HS-5 (cell line): ENCODE measurements around the gene TTC12.

ENCODE experiments used
- DNase-seq: peaks from one replicate; pipeline ENCODE4 v3.0.0-alpha.2; 2012; ENCODE audit warnings: low read depth

Gene TTC12

GRCh38 chr11:113314389-113315301 lies at the start of gene TTC12:
TSS of gene TTC12 (plus strand) at chr11:113314583. CDS start at chr11:113316258, 1,675 bp downstream.
- DNase-seq = peak; percentile 68

DNA sequence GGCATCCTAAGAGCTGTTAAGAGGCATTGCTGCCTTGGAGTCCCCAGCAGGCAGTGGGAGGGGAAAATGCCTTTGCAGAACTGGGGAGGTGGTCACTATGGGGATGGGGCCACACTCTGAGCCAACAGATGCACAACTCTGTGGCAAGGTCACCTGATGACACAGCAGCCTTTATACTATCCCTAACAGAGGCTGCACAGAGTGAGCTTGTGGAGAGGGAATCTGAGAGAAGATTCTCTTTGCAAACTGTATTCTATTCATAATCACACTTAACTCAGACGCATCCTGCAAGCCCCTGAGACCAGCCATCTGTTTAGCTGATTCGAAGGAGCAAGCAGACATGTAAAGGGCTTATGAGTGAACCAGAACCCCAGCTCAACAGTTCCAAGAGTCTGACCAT lies 49.0 kb upstream of the TTC12 start:
- no peak for DNase-seq

DNA sequence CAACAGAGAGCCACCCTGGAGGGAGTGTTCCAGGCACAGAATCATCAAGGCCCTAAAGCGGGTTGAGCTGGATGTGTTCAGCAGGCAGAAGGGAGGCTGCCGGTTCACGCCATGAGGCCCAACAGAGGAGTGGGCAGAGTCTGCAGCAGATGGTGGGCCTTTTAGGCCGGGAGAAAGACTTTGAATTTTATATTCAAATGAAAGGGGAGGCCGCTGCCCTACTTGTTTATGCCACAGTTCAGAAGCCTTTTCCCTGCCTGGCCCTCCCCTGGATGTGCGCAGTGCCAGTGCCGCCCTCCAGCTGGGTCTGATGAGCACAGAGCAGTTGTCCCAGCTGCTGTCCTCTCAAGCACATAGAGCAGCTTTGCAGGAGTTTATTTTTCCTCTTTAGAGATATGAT lies 46.9 kb upstream of the TTC12 start:
- DNase-seq = no peak

GRCh38 chr11:113269096-113269495 lies 45.3 kb upstream of the TTC12 start:
- DNase-seq = no peak

DNA sequence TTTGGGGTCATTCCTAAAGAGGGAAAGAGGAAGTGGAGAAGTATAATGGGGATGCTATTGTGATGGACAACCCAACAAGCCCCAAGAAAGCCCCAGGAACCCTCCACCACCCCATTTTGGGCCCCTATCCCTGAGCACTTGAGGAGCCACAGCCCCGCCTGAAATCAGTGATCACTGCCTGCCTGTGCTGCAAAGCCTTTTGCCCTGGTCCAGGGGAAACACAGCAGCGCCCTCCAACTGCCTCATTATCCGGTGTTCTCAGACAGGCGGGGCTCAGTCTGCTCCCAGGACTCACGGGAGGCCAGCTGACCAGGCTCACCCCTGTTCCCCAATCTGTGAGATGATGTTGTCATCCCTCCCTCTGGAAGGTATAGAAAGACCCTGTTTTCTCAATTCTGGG lies 44.7 kb upstream of the TTC12 start:
- DNase-seq = no peak

GRCh38 chr11:113270080-113270479 lies 44.3 kb upstream of the TTC12 start:
- DNase-seq = no peak

GRCh38 chr11:113271551-113272245 lies 42.7 kb upstream of the TTC12 start:
- no peak for DNase-seq

GRCh38 chr11:113272281-113272680 lies 42.1 kb upstream of the TTC12 start:
- DNase-seq = no peak

GRCh38 chr11:113272927-113273615 lies 41.3 kb upstream of the TTC12 start:
- DNase-seq = no peak

DNA sequence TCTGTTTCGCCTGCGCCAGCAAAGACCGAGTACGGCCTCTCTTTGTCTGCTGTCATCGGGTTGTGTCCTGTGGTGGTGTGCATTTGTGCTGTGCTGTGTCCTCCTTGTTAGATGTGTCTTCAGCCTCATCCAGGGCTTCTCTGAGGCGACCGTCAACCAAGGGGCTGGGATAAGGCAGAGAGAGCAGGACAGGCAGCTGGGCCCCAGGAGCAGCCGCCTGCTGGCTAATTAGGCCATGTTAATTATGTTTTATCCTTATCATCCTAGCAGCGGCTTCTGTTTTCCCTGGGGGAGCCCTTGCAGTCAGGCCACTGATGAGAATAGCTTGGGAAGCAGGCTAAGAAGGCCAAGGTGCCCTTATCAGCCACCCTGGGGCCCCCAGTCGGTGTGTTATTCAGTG lies 40.7 kb upstream of the TTC12 start:
- no peak for DNase-seq

- DNase-seq = no peak
These were observed 39.4 kb upstream of the TTC12 start for GRCh38 chr11:113274713-113275582.

- DNase-seq = no peak
These were observed 38.8 kb upstream of the TTC12 start for GRCh38 chr11:113275602-113276001.

- DNase-seq = no peak
These were observed 37.9 kb upstream of the TTC12 start for GRCh38 chr11:113276466-113276865.

DNA sequence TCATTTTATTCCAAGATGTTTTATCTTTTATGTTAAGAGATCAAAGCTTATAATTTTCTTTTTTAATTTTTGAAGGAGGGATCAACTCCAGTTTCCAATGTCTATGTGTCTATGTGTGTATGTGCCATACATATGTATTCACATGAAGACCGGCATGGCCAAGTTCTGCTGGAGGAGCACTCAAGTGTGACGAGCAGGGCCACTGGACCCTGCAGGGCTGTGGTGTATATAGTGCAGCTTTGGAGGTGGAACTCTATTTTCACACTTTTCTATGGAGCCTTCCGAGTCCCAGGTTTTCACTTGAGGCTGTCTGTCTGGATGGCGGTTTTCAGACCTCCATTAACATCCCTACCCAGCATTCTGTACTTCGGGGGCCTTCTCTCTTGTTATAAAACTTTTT lies 36.5 kb upstream of the TTC12 start:
- no peak for DNase-seq

GRCh38 chr11:113278481-113278880 lies 35.9 kb upstream of the TTC12 start:
- DNase-seq = no peak

DNA sequence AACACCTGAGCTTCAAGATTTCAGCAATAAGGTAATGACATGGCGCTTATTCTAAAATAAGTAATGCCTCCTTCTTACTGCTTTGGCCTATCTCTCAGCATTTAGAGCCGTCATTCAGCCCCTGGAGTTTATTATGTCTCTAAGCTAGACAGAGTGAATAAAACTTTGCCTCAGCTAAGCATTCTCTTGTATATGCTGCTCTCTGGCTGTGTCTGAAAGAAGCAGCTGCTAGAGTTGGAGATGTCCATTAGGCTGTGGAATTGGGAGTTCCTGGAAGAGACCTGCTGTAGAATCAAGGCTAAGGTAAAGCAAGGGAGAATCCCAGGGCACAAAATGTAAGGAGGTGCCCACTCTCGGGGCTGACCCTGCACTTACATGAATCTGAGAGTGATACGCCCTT lies 35.5 kb upstream of the TTC12 start:
- DNase-seq = no peak

DNA sequence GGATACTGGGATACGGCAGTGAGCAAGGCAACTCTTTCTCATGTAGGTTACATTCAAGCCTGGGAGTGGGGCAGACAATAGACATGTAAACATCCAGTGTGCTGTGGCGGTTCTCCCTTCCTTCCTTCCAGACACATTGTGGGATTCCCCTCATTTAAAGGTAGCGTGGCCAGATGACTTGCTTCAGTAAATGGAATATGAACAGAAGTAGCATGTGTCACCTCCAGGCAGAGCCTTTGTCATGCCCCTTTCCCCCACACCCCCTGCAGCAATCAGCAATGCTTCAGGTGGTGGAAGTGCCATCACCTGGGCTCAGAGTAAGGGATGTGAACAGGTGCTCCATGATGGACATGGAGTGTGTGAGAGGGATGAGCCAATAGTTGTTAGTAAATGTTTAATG lies 34.8 kb upstream of the TTC12 start:
- DNase-seq = no peak

DNA sequence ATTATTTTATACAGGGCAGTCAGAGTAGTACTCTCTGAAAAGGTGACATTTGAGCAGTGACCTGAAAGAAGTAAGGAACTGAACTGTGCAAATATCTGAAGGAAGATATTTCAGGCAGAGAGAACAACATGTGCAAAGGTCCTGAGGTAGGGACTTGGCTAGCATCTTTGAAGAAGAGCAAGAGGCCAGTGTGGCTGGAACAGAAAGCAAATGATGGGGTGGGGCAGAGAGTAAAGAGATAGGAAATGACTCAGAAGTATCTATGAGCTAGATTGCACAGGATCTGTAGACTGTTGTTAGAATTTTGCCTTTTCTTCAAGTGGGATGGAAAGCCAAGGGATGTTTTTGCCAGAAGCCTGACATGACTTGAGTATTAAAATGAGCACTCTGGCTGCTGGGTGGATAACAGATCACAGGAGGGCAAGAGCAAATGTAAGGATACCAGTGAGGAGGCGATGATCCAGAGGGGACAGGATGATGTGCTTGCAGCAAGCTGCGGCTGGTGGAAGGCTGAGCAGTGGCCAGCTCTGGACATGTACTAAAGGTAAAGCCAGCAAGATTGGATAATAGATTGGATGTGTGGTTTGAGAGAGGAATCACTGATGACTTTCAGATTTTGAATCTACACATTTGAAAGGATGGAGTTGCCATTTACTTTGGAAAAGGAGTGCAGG lies 33.2 kb upstream of the TTC12 start:
- no peak for DNase-seq

DNA sequence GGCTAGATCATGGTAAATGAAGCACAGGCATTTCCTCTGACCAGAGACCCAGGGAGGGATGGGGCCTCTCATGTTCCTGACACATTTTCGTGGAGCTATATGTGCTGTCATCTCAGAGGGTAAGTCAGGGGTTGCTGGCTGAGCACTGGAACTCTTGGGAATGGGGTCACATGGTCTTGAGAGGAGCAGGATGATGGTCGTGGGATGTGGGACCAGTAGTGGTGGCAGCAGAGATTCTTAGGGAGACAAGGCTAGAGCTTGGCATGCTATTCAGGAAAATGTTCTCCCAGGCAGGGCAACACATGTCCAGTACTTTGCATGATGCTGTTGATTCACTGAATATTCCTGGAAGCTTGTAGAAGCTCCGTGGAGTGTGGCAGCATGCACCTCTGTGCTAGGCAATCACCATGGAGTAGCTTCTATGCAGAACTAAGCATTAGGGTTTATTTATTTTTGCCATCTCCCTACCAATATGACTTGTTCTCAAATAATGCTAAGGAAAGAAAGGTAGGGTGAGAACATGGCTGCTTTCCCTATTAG lies 31.4 kb upstream of the TTC12 start:
- DNase-seq = no peak

DNA sequence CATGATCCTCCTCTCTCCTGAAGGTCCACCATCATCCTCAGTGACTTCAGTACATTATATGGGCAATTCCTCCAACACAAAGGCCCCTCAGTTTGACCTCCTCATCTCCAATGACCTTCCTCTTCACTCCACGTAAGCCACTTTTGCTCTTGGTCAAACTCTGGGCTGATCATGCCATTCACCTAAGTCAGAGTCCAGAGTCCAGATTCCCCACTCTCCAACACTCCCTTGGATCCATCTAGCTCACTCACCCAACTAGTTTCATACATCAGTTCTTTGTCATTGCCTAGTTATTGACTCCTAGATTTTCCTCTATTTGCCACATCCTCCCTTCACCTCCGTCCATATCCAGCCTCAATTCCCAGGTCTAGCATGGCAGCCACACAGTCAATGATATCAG lies 30.5 kb upstream of the TTC12 start:
- no peak for DNase-seq

DNA sequence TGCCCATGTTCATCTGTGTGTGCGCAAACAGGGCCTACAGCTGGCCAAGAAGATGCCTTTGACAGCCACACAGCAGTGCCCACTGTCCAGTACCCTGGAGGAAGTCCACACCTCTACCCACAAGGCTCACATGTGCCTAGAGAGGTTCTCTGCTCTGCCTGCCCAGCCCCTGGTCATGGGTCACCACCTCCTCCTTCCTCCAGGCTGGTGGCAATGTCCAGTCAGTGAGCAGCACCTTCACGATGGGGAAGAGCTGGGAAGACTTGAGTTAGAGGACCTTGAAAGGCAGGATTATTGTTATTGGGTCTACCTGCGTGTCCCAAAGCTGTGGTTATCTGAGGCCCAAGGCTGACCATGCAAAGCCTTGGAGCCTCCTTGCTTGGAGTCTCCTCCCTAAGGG lies 28.4 kb upstream of the TTC12 start:
- DNase-seq = no peak
